Neutrophil (primary cell): ENCODE data around the gene GFPT1.
"Not testable (repeated sequence)": the region's sequence is repeated elsewhere in the genome, so short reads cannot be mapped to it uniquely, and the experiment has no call there.

ENCODE experiments used
- H3K27ac ChIP-seq: fragments of 200-600 bp; sonication (generic); 2 replicates; pipeline ENCODE4 v1.5.1; 2016; ENCODE audit warnings: mild to moderate bottlenecking, moderate library complexity
- H3K27me3 ChIP-seq: fragments of 200-600 bp; sonication (generic); 2 replicates; pipeline ENCODE4 v1.6.0; 2016; ENCODE audit warnings: mild to moderate bottlenecking
- H3K36me3 ChIP-seq: fragments of 200-600 bp; sonication (generic); 2 replicates; pipeline ENCODE4 v1.5.1; 2017
- H3K4me1 ChIP-seq, 2 experiments: fragments of 200-600 bp in 1 of 2; sonication (generic) in 1 of 2; 1 replicate in 1 of 2; 2 replicates in 1 of 2; pipeline versions ENCODE4 v1.5.1 to v1.6.1; 2013 to 2016; ENCODE audit warnings: low read depth in 1 of 2, low read length in 1 of 2, mild to moderate bottlenecking in 1 of 2, moderate library complexity in 1 of 2; ENCODE audit not compliant: control insufficient read depth in 1 of 2, insufficient read depth in 1 of 2
- H3K4me3 ChIP-seq, 2 experiments: fragments of 200-600 bp in 1 of 2; sonication (generic) in 1 of 2; 1 replicate in 1 of 2; 2 replicates in 1 of 2; pipeline ENCODE4 v1.5.1; 2013 to 2016; ENCODE audit warnings: low read depth in 1 of 2, low read length in 1 of 2, mild to moderate bottlenecking in 1 of 2, moderate library complexity in 1 of 2
- H3K9me3 ChIP-seq: fragments of 200-600 bp; sonication (generic); 2 replicates; pipeline ENCODE4 v1.5.1; 2016
- TF ChIP-seq, protein P1 (sequence below): fragments of 200-600 bp; sonication (generic); IDR thresholded peaks from 2 replicates; pipeline ENCODE4 v1.5.1; 2016; ENCODE audit warnings: antibody characterized with exemption

The GFPT1 gene

DNA sequence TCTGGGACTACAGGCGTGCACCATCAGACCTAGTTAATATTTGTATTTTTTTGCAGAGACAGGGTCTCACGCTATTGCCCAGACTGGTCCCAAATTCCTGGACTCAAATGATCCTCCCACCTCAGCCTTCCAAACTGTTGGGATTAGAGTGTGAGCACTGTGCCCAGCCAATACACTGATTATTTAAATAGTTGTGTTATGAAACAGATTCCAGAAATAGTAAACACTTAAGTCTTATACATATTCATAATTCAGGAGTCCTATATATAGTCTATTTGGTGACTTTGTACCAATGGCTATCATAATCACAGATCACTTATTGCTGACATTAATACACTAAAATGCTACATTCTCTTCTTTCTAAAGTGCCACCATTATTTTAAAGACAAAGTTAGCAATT, 37.4 kb upstream of the GFPT1 start:
- H3K4me3 ChIP-seq, result no peak overlapping the region
- H3K9me3 ChIP-seq, result no peaks in the 10 kb centered on the region
- H3K36me3 ChIP-seq, result peaks cover 65% of the 10 kb centered on the region
- no peak overlapping the region for H3K27ac ChIP-seq
- H3K4me1 ChIP-seq, result no peaks in the 10 kb centered on the region
- TF ChIP-seq, protein P1, sequence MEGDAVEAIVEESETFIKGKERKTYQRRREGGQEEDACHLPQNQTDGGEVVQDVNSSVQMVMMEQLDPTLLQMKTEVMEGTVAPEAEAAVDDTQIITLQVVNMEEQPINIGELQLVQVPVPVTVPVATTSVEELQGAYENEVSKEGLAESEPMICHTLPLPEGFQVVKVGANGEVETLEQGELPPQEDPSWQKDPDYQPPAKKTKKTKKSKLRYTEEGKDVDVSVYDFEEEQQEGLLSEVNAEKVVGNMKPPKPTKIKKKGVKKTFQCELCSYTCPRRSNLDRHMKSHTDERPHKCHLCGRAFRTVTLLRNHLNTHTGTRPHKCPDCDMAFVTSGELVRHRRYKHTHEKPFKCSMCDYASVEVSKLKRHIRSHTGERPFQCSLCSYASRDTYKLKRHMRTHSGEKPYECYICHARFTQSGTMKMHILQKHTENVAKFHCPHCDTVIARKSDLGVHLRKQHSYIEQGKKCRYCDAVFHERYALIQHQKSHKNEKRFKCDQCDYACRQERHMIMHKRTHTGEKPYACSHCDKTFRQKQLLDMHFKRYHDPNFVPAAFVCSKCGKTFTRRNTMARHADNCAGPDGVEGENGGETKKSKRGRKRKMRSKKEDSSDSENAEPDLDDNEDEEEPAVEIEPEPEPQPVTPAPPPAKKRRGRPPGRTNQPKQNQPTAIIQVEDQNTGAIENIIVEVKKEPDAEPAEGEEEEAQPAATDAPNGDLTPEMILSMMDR, result no peak
- H3K27me3 ChIP-seq, result no peaks in the 10 kb centered on the region

DNA sequence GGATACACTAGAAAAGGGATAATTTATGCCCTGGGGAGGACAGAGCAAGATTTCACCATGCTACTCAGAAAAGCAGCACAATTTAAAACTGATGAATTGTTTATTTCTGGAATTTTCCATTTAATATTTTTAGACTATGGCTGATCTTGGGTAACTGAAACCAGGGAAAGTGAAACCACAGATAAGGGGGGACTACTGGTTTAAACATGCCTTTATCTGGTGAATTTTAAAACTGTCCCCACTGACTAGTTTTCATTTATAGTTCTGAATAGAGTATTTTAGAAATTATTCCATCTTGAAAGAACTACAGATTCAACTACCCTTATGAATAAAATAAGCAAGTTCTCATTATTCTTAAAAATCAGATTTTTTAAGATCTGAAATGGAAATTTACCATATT, 35.2 kb upstream of the GFPT1 start:
- Histone ChIP-seq H3K4me3 (no peak overlapping the region), H3K27me3 (no peaks in the 10 kb centered on the region), H3K9me3 (no peaks in the 10 kb centered on the region), H3K4me1 (no peaks in the 10 kb centered on the region), H3K36me3 (peaks cover 62% of the 10 kb centered on the region), H3K27ac (no peak overlapping the region)
- TF ChIP-seq, protein P1, result no peak

DNA sequence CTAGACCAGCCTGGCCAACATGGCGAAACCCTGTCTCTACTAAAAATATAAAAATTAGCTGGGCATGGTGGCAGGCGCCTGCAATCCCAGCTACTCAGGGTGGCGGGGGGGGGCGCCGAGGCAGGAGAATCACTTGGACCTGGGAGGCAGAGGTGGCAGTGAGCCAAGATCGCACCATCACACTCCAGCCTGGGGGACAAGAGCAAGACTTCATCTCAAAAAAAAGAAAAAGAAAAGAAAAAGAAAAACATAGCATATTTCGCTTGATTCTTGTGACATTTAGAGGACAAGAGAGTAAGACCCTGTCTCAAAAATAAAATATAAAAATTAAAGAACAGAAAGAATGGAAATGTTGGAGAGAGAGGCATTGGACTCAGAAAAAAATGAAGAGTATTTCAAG, 32.1 kb upstream of the GFPT1 start:
- peaks cover 61% of the 10 kb centered on the region for H3K36me3 ChIP-seq
- not testable (repeated sequence) for H3K27ac ChIP-seq, H3K27me3 ChIP-seq

DNA sequence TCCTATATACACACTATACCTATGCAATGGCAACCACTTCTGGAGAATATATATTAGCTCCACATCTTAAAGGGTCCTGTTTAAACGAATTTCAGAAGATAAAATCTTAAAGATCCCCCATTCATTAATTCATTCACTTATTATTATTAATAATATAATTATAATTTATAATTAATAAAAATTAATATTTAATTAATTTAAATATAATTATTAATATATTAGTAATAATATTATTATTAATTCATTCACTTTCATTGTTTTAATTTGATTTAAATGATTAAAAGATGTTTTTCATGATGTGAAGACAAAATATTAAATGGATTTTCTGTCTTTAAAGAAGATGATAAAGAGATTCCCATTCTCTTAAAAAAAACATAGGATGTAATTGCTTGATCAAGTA, 29.1 kb upstream of the GFPT1 start:
- peaks cover 72% of the 10 kb centered on the region for H3K36me3 ChIP-seq
- no peaks in the 10 kb centered on the region for H3K4me1 ChIP-seq
- no peak overlapping the region for H3K4me3 ChIP-seq
- TF ChIP-seq, protein P1, result no peak
- H3K27me3 ChIP-seq, result no peaks in the 10 kb centered on the region
- H3K27ac ChIP-seq, result no peak overlapping the region
- no peaks in the 10 kb centered on the region for H3K9me3 ChIP-seq

More for the DNA sequence above, 32.1 kb upstream of the GFPT1 start:
- not testable (repeated sequence) for H3K4me3 ChIP-seq, H3K9me3 ChIP-seq, H3K4me1 ChIP-seq

DNA sequence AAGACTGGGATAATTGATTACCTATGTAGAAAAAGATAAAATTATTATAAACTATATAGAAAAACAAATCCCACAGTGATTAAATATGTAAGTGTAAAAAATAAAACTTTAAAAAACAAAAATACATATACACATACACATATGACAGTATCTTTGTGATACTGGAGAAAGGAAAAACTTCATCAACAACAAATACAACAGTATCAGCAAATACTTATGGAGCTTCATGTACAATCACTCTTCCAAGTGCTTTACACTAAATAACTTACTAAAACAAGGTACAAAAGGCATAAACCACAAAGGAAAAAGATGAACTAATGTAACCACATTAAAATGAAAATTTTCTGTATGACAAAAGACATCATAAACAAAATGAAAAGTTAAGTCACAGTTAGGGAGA, 24.1 kb upstream of the GFPT1 start:
- Histone ChIP-seq H3K9me3 (no peaks in the 10 kb centered on the region), H3K36me3 (peaks cover 68% of the 10 kb centered on the region), H3K4me3 (no peak overlapping the region), H3K27me3 (no peaks in the 10 kb centered on the region), H3K4me1 (no peaks in the 10 kb centered on the region), H3K27ac (no peak overlapping the region)
- TF ChIP-seq, protein P1, result no peak

DNA sequence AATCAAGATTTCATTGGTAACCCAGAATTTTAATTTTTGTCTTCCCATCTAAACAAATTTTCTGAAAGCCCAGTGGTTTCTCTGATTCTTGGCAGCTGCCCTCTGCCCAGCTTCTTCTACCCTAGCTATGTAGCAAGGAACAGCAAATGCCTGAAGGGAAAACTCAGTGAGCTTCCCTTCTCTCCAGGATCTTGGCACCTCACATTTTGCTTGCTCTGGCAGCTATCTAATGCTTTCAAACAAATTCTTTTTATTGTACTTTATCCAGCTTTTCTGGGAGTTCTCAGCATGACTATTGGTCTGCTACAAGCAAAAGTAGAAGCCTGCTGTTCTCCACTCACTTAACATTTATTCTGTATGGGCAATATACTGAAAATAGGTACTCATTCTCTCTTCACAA, 18.3 kb upstream of the GFPT1 start:
- TF ChIP-seq, protein P1, result no peak
- H3K4me1 ChIP-seq, result no peaks in the 10 kb centered on the region
- no peak overlapping the region for H3K4me3 ChIP-seq
- H3K36me3 ChIP-seq, result peaks cover 78% of the 10 kb centered on the region
- H3K27me3 ChIP-seq, result no peaks in the 10 kb centered on the region
- no peaks in the 10 kb centered on the region for H3K9me3 ChIP-seq
- no peak overlapping the region for H3K27ac ChIP-seq
